DND-41 (cell line): Measurements from ENCODE around the gene SMU1.

Source experiments
- CTCF ChIP-seq: IDR thresholded peaks from 2 replicates; pipeline ENCODE4 v1.5.1; 2012; ENCODE audit warnings: borderline replicate concordance, low read length, moderate library complexity, mild to moderate bottlenecking; ENCODE audit not compliant: poor library complexity, severe bottlenecking; ENCODE audit errors: extremely low read depth
- EZH2 ChIP-seq: IDR thresholded peaks from 3 replicates; pipeline ENCODE4 v1.6.1; 2012; ENCODE audit warnings: borderline replicate concordance, low read depth, mild to moderate bottlenecking, moderate library complexity, low read length, inconsistent platforms; ENCODE audit not compliant: severe bottlenecking

GRCh38 chr9:33065157-33066076 lies 11.1 kb downstream of the SMU1 start:
- TF ChIP-seq CTCF (no peak), EZH2 (no peak)
